Mononuclear cell (primary cell): Measurements from ENCODE around the gene CPNE7. TPM values are rescaled to one million over a fixed set of nuclear protein-coding genes. Genes with fewer than 3 reads are reported as not detected.
"Not testable (repeated sequence)": the region's sequence is repeated elsewhere in the genome, so short reads cannot be mapped to it uniquely, and the experiment has no call there.

Experiments
- H3K27me3 ChIP-seq: 2 replicates; pipeline ENCODE4 v1.6.0; 2011; ENCODE audit warnings: low read length, control low read depth; ENCODE audit not compliant: insufficient read depth
- H3K4me1 ChIP-seq: 2 replicates; pipeline ENCODE4 v1.5.1; 2011; ENCODE audit warnings: mild to moderate bottlenecking, low read length, control low read depth; ENCODE audit not compliant: insufficient read depth
- H3K4me3 ChIP-seq: 2 replicates; pipeline ENCODE4 v1.5.1; 2011; ENCODE audit warnings: mild to moderate bottlenecking, low read length, moderate library complexity
- H3K9me3 ChIP-seq: 2 replicates; pipeline ENCODE4 v1.5.1; 2011; ENCODE audit warnings: low read depth, mild to moderate bottlenecking, control low read depth, low read length
- total RNA-seq: library from RNA; depleted of rRNA; stranded (reverse); fragments of >200 nt; gene quantifications from one replicate; pipeline ENCODE4 v1.2.3, GENCODE V29; 2012

The CPNE7 gene
- total RNA-seq, 1 donor, result 0.52 TPM

DNA sequence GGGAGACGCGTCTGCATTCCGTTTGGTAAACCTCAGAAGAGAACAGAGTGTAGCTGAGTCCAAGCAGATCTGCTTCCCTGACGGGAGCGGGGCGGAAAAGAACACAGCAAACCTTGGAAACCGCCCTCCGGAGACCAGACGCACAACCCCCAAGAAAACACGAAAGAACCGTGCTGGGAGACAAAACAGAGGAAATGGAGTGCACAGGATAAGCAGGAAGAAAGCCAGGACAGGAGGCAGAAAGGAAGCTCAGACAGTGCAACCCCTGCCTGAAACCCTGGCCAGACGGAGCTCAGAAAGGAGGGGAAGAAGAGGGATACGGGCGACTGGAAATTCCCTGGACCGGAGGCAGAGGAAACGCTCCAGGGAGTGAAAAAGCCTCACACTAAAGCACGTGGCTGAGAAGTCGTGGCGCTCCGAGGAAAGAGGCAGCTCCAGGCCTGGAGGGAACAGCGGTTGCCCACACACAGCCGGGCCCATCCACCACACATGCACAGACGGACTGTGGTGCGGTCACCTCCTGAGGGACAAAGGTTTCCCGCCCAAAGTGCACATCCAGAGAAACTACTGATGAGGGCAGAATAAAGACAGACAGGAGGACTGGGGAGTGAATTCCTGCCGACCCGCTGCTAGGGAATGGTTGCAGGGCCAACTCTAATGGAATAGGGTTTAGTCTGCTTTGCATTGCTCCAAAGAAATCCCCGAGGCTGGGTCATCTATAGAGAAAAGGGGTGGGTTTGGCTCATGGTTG, 48.1 kb downstream of the CPNE7 start:
- no peak overlapping the region for H3K4me3 ChIP-seq
- no peaks in the 10 kb centered on the region for H3K4me1 ChIP-seq
- no peaks in the 10 kb centered on the region for H3K9me3 ChIP-seq
- H3K27me3 ChIP-seq, result no peaks in the 10 kb centered on the region

DNA sequence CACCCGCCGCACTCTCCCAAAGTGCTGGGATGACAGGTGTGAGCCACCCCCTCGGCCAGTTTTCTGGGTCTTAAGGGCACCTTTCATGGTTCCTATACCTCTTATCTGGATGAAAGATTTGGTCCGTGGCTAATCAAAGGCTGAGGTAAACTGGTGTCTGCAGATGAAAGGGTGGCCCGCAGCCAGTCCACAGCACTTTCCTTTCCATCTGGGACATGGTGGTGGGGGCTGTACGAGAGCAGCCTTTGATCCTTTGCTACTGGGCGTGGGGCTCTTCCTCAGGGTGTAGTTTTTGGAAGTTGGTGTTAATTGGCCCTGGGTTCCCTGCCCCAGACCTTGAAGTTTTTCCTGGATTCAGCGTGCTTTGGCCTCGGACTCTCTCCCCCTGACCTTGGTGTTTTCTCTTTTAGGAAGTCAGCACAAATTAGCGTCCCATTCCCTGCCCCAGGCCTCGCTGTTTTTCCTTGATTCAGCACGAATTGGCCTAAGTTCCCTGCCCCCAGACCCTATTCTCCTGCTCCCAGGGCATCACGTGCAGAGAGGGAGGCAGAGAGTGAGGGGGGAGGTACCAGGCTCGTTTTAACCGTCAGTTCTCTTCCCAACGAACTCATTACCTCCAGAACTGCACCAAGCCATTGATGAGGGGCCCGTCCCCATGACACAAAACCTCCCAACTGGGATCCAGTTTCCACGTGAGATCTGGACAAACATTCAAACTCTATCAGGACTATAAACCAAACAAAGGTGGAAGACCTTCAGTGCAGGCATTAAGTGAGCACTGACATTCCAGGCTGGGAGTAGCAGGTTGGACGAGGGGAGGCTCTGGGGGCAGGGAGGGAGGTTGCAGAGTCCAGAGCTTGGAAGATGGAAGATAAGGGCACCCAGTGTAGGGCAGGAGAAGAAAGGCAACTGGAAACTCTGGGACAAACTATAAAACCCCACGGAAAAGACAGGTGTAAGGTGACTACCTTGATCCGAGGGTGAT, 49.5 kb downstream of the CPNE7 start:
- H3K9me3 ChIP-seq, result no peaks in the 10 kb centered on the region
- no peaks in the 10 kb centered on the region for H3K4me1 ChIP-seq
- H3K27me3 ChIP-seq, result no peaks in the 10 kb centered on the region
- no peak overlapping the region for H3K4me3 ChIP-seq

DNA sequence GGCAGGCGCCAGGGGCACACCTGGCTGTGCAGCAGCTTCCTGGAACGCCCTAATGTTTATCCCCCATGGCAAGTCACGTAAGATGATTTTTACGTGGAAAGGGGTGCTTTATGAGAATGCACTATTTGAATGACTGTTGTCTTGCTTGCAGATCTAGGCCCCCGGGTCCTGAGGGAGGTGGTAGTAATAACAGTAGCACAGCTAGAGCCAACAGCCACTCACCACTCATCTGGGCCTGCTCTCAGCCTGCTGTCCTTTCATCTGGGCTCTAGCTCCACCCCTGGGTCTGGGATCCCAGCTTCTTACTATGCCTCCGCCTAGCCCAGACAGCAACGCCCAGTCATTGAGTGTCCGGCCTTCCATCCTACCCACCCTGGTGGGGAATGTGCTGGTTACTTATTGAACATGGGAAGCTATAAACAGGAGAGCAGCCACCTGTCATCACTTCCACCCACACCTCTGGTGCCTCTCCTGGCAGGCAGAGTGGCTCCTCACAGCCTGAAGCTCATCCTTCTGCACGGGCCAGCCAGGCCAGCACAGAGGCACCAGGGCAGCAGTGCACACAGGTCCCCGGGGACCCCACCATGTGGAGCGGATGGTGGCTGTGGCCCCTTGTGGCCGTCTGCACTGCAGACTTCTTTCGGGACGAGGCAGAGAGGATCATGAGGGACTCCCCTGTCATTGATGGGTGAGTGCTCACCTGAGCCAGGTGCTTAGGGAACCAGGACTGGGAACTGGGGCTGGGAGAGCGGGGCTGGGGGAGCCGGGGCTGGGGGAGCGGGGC, 54.5 kb downstream of the CPNE7 start:
- H3K27me3 ChIP-seq, result no peaks in the 10 kb centered on the region
- H3K4me3 ChIP-seq, result no peak overlapping the region
- H3K9me3 ChIP-seq, result peaks cover 4% of the 10 kb centered on the region
- no peaks in the 10 kb centered on the region for H3K4me1 ChIP-seq

DNA sequence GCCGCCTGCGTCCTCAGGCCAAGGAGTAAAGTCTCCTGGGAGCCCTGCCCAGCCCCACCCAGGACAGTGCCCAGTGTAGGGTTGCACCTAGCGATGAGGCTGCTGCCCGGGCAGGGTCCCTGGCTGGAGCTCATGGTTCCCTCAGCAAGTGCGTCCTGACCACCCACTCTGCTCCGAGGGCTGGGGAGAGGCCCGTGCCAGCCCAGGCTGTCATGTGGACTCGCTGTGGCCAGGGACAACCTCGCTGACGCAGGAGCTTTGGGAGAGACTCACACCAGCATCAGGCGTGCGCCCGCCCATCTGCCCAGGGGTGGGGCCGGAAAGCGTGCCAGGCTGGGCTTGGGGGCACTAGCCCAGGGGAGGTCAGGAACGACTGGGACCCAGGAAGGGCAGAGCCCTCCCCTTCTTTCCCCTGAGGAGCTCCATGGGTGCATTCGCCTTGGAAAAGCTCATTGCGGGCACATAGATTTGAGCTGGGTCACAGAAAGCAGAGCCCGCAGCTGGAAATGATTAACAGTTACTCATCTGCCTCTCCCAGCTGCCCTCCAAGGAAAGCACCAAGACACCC, 57.6 kb downstream of the CPNE7 start:
- Histone ChIP-seq H3K4me3 (no peak overlapping the region), H3K9me3 (peaks cover 4% of the 10 kb centered on the region), H3K27me3 (no peaks in the 10 kb centered on the region), H3K4me1 (no peaks in the 10 kb centered on the region)

DNA sequence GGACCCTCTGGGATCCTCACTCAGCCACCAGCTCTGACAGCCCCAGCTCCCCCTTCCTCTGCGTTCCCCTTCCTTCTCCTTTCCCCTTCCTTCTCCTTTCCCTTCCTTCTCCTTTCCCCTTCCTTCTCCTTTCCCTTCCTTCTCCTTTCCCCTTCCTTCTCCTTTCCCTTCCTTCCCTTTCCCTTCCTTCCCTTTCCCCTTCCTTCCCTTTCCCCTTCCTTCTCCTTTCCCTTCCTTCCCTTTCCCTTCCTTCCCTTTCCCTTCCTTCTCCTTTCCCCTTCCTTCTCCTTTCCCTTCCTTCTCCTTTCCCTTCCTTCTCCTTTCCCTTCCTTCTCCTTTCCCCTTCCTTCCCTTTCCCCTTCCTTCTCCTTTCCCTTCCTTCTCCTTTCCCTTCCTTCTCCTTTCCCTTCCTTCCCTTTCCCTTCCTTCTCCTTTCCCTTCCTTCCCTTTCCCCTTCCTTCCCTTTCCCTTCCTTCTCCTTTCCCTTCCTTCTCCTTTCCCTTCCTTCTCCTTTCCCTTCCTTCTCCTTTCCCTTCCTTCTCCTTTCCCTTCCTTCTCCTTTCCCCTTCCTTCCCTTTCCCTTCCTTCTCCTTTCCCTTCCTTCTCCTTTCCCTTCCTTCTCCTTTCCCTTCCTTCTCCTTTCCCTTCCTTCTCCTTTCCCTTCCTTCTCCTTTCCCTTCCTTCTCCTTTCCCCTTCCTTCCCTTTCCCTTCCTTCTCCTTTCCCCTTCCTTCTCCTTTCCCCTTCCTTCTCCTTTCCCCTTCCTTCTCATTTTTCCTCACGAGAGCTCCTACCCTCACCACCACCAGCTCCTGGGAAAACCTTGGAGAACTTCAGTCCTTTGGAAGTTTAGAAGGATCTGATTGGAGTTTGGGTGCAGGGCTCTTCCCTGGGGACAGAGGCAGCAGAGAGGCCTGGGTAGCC, 59.2 kb downstream of the CPNE7 start:
- not testable (repeated sequence) for H3K9me3 ChIP-seq, H3K27me3 ChIP-seq

DNA sequence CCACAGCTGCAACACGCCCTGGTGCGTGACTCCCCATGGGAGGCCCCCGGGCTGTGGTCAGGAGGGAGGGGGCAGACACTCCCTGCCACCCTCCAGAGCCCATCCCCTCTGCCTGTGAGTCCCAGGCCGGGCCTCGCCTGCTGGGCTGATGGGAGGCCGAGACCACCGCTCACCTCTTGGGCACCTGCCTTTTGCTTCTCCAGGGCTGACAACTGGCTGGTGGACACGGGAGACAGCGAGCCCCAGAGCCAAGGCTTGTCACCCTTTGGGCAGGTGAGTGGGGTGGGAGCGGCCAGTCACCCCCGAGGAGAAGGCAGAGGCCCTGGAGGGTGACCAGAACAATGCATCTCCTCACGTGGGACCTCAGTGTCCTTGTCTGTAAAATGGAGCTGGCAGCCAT, 61.1 kb downstream of the CPNE7 start:
- Histone ChIP-seq H3K4me1 (no peaks in the 10 kb centered on the region), H3K9me3 (peaks cover 4% of the 10 kb centered on the region), H3K27me3 (no peaks in the 10 kb centered on the region), H3K4me3 (no peak overlapping the region)

More for the DNA sequence above, 59.2 kb downstream of the CPNE7 start:
- not testable (repeated sequence) for H3K4me3 ChIP-seq, H3K4me1 ChIP-seq

DNA sequence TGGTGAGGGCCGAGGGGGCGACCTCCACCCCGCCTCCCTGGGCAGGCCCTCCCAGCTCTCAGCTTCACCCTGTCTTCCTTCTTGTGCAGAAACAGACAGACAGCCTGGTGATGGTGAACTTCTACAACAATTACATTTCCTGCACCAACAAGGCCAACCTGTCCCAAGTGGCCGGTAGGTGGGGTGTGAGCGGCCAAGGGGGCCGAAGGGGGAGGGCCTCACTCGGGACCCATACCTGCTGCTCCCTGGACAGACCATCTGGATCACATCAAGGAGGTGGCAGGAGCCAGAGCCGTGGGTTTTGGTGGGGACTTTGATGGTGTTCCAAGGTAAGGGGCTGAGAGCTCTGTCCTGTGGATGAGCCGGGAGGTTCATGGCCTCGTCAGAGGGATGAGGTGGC, 61.8 kb downstream of the CPNE7 start:
- peaks cover 4% of the 10 kb centered on the region for H3K9me3 ChIP-seq
- no peak overlapping the region for H3K4me3 ChIP-seq
- no peaks in the 10 kb centered on the region for H3K27me3 ChIP-seq
- no peaks in the 10 kb centered on the region for H3K4me1 ChIP-seq

DNA sequence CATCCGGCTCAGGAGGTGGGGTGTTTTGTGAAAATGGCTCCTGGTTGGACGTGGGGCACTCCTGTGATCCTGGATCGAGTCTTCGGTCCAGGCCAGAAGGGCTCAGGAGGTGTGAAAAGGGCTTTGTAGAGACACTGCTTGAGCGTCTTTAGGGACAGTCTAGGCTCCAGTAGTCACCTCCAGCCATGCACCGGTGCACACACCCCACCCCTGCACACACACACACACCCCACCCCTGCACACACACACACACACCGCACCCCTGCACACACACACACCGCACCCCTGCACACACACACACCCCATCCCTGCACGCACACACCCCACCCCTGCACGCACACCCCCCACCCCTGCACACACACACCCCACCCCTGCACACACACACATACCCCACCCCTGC, 62.9 kb downstream of the CPNE7 start:
- no peaks in the 10 kb centered on the region for H3K4me1 ChIP-seq
- peaks cover 4% of the 10 kb centered on the region for H3K9me3 ChIP-seq
- H3K27me3 ChIP-seq, result no peaks in the 10 kb centered on the region
- no peak overlapping the region for H3K4me3 ChIP-seq

DNA sequence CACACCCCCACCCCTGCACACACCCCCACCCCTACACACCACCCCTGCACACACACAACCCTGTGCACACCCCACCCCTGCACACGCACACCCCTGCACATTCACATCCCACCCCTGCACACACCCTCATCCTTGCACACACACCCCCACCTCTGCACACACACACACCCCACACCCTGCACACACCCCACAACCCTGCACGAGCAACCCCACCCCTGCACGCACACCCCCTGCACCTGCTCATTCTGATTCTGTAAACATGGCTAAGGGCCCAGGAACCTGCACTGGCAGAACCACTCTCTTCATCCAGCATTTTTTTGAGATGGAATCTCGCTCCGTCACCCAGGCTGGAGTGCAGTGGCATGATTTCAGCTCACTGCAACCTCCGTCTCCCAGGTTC, 63.8 kb downstream of the CPNE7 start:
- Histone ChIP-seq H3K4me3 (no peak overlapping the region), H3K27me3 (no peaks in the 10 kb centered on the region), H3K4me1 (no peaks in the 10 kb centered on the region), H3K9me3 (peaks cover 3% of the 10 kb centered on the region)

DNA sequence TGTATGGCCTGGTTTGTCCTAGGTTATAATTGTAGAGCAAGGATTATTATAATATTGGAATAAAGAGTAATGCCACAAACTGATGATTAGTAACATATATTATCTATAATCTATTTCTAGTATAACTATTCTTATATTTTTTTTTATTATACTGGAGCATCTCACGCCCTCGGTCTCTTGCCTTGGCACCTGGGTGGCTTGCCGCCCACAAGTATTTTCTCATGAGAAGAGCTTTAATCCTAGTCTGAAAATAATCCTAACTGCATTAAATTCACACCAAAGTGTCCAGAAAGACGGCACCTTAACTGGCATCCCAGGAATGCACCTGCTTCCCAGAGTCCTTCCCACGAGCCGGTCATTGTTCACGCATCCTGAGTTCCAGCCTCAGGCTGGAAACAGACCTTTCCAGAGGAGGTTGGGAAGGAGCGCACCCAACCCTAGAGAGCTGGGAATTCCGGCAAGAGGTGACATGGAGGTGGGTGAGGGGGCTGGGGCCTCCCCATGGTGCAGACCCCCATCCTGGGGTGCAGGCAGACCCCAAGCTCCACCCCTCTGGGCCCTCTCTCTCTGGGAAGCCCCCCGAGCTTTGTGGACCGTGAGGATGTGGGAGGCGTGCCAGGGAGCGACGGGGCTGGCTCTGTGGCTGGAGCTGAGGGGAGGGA, 66.0 kb downstream of the CPNE7 start:
- H3K4me1 ChIP-seq, result no peaks in the 10 kb centered on the region
- H3K9me3 ChIP-seq, result no peaks in the 10 kb centered on the region
- H3K27me3 ChIP-seq, result no peaks in the 10 kb centered on the region
- no peak overlapping the region for H3K4me3 ChIP-seq

DNA sequence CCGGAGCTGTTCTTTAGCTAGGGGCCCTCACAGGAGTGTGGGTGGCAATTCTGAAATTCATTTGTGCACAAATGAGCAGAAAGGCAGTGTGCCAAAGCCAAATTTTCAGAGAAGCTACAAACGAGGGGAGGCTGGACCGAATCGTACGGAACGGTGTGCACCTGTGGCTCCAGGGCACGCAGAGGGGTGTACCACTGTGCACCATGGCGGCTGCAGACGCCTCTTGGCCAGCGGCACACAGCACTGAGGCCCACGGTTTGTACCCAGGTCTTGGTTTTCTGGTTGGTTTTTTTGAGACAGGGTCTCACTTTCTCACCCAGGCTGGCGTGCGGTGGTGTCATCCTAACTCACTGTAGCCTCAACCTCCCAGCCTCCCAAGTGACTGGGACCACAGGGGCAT, 67.0 kb downstream of the CPNE7 start:
- Histone ChIP-seq H3K9me3 (no peaks in the 10 kb centered on the region), H3K27me3 (no peaks in the 10 kb centered on the region), H3K4me3 (no peak overlapping the region), H3K4me1 (no peaks in the 10 kb centered on the region)

DNA sequence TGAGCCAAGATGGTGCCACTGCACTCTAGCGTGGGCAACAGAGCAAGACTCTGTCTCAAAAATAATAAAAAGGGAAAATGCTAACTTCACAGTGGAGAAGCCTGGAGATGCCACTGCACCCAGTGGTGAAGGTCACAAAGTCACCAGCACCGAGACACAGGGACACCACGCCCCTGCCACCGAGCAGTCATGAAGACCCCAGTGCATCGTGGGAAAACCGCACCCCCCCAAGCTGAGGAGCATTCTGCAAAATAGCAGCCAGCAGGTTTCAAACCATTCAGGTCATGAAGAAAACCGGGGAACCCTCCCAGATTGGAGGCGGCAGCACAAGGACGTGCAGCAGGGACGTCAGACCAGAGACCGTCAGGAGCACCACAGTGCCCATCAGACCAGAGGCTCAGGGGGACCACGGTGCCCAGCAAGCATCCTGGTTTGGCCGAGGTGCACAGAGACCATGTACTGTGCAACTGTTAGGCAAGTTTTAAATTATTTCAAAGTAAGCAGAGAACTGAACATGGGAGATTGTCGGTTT, 68.3 kb downstream of the CPNE7 start:
- no peak overlapping the region for H3K4me3 ChIP-seq

DNA sequence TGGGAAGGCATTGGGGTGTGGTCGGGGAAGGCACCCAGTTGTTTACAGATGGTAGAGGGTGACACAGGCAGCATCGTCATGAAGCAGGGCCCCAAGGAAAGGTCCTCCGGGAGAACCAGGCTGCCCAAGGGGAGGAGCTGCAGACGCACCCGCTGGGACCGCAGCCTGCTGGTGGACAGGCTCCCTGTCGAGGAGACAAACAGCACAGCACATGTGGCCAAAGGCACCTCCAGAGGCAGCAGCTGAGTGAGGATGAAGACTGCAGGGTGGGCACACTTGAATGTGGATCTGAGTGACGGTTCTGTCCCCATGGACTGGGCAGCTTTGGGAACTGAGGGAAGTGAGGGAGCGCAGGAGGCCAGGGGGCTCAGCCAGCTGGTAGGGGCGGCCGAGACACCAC, 69.6 kb downstream of the CPNE7 start:
- Histone ChIP-seq H3K9me3 (no peaks in the 10 kb centered on the region), H3K27me3 (no peaks in the 10 kb centered on the region), H3K4me1 (no peaks in the 10 kb centered on the region), H3K4me3 (no peak overlapping the region)

More for the DNA sequence above, 68.3 kb downstream of the CPNE7 start:
- Histone ChIP-seq H3K4me1 (no peaks in the 10 kb centered on the region), H3K27me3 (no peaks in the 10 kb centered on the region), H3K9me3 (no peaks in the 10 kb centered on the region)
